RWPE2 (cell line): Measurements from ENCODE around the gene NLGN4Y.
A peak's percentile ranks its signal among the peaks of the same experiment; 100 is the strongest.

ENCODE experiments used
- ATAC-seq: fragments of 200-7000 bp; cut with Tn5 transposase; 3 replicates; pipeline ENCODE4 v1.9.1; 2021; ENCODE audit warnings: low read depth
- DNase-seq: peaks from one replicate; pipeline ENCODE4 v3.0.0-alpha.2; 2020; ENCODE audit warnings: low spot score
- H3K27ac ChIP-seq: fragments of 450-650 bp; 2 replicates; pipeline ENCODE4 v1.5.1; 2017; ENCODE audit warnings: mild to moderate bottlenecking; ENCODE audit not compliant: poor library complexity, severe bottlenecking
- H3K27me3 ChIP-seq: fragments of 250-450 bp; sonication (Bioruptor Pico); 2 replicates; pipeline ENCODE4 v1.5.1; 2021; ENCODE audit warnings: mild to moderate bottlenecking, moderate library complexity; ENCODE audit not compliant: insufficient read depth, poor library complexity, severe bottlenecking
- H3K36me3 ChIP-seq: fragments of 250-450 bp; sonication (Bioruptor Pico); 2 replicates; pipeline ENCODE4 v1.5.1; 2020; ENCODE audit warnings: low read depth, mild to moderate bottlenecking, moderate library complexity
- H3K4me1 ChIP-seq: fragments of 250-450 bp; sonication (Bioruptor Pico); 2 replicates; pipeline ENCODE4 v1.5.1; 2021; ENCODE audit warnings: mild to moderate bottlenecking, moderate library complexity; ENCODE audit not compliant: insufficient read depth, poor library complexity, severe bottlenecking
- H3K4me3 ChIP-seq: fragments of 250-450 bp; sonication (Bioruptor Pico); 2 replicates; pipeline ENCODE4 v1.5.1; 2021; ENCODE audit warnings: mild to moderate bottlenecking, moderate library complexity; ENCODE audit not compliant: severe bottlenecking
- H3K9me3 ChIP-seq: fragments of 250-450 bp; sonication (Bioruptor Pico); 2 replicates; pipeline ENCODE4 v1.5.1; 2021; ENCODE audit warnings: mild to moderate bottlenecking, moderate library complexity; ENCODE audit not compliant: severe bottlenecking
- CTCF ChIP-seq: fragments of 450-650 bp; IDR thresholded peaks from one replicate; pipeline ENCODE4 v1.5.1; 2017; ENCODE audit warnings: mild to moderate bottlenecking, moderate library complexity; ENCODE audit not compliant: poor library complexity, severe bottlenecking

The NLGN4Y gene

GRCh38 chrY:14822906-14823305, 298.6 kb downstream of the NLGN4Y start:
- Histone ChIP-seq H3K9me3 (no peaks in the 10 kb centered on the region), H3K27ac (no peak overlapping the region)
- ATAC-seq = no peak

DNA sequence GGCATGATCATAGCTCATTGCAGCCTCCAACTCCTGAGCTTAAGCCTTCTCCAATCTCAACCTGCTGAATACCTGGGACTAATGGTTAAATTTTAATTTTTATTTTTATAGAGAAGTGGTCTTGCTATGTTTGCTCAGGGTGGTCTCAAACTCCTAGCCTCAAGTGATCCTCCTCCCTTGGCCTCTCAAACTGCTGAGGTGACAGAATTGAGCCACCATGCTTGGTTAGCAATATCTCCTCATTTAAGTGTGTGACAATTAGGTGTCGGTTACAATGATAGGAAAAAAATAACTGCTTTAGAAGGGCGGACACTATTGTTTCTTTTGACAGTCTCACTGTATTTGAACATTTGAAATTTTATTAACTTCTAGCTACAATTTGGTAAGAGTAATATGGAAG, 300.3 kb downstream of the NLGN4Y start:
- H3K27ac ChIP-seq = no peak overlapping the region
- H3K36me3 ChIP-seq = no peaks in the 10 kb centered on the region
- no peak for ATAC-seq
- TF ChIP-seq CTCF = no peak
- peaks cover 16% of the 10 kb centered on the region for H3K4me1 ChIP-seq
- no peak overlapping the region for H3K4me3 ChIP-seq
- H3K9me3 ChIP-seq = no peaks in the 10 kb centered on the region
- no peak for DNase-seq
- no peaks in the 10 kb centered on the region for H3K27me3 ChIP-seq

More at GRCh38 chrY:14822906-14823305, 298.6 kb downstream of the NLGN4Y start:
- H3K27me3 ChIP-seq = no peaks in the 10 kb centered on the region
- DNase-seq = no peak
- H3K4me1 ChIP-seq = peaks cover 1% of the 10 kb centered on the region
- no peak overlapping the region for H3K4me3 ChIP-seq
- no peak for TF ChIP-seq CTCF
- H3K36me3 ChIP-seq = no peaks in the 10 kb centered on the region

DNA sequence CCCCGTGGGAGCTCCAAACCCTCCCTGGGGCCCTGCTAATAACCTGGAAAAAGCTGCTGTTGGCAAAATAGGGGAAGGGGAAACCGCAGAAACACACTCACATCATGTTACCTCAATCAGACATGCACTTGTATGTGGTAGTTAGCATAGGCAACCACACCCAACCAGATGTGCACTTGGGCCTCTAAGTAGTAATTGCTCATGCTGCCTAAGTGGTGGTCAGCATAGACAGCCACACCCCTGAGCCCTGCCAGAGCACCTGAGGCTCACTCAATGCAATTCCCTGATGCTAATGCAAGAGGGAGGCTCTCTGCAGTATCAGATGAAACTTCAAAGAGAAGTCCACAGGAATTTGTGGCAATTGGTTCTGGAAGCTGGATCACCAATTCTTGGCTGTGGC, 301.4 kb downstream of the NLGN4Y start:
- DNase-seq (no peak), ATAC-seq (no peak)
- no peak overlapping the region for H3K27ac ChIP-seq
- H3K36me3 ChIP-seq = no peaks in the 10 kb centered on the region
- no peak for TF ChIP-seq CTCF
- no peaks in the 10 kb centered on the region for H3K9me3 ChIP-seq
- H3K4me1 ChIP-seq = peaks cover 16% of the 10 kb centered on the region
- H3K4me3 ChIP-seq = no peak overlapping the region
- no peaks in the 10 kb centered on the region for H3K27me3 ChIP-seq

DNA sequence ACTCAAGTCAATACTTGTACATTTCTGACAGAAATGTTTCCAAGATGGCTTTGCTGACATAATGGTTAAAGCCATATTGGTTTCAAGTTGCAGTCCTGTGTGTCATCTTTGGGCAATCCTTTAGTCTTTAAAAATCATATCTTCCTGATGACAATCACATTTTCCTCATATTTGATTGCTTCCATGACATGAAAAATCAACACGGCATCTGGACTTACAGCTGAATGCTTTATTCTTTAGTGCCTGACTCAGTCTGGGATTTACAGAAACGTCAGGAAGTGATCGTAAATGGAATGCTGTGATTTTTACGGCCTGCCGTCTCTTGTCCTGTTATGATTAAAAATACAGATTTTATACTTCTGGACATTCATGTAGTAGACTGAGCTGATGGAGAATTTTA, 304.2 kb downstream of the NLGN4Y start:
- no peak overlapping the region for H3K4me3 ChIP-seq
- peaks cover 18% of the 10 kb centered on the region for H3K4me1 ChIP-seq
- ATAC-seq (peak; percentile 93), DNase-seq (no peak)
- H3K27me3 ChIP-seq = no peaks in the 10 kb centered on the region
- TF ChIP-seq CTCF = no peak
- no peaks in the 10 kb centered on the region for H3K36me3 ChIP-seq
- peak overlapping the region; percentile 92 for H3K27ac ChIP-seq
- no peaks in the 10 kb centered on the region for H3K9me3 ChIP-seq

DNA sequence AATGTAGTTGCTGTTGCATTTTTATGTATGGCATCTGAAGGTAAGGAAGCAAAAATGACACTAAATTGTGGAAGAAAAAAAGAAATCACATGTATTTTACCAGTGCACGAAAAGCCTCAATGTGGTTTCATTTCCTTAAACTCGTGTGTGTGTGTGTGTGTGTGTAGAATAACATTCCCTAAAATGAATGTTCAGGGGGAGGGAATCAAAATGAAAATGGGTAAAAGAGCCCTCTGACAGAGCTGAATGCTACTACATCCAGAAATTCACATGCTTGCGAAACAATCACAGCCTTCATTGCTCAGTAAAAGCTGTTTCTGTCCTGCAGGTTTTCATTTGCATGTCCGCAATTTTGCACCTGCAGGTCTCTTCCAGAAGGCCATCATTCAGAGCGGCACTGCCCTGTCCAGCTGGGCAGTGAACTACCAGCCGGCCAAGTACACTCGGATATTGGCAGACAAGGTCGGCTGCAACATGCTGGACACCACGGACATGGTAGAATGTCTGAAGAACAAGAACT, 305.1 kb downstream of the NLGN4Y start:
- no peak for DNase-seq
- no peaks in the 10 kb centered on the region for H3K36me3 ChIP-seq
- no peak for TF ChIP-seq CTCF
- peak overlapping the region; percentile 92 for H3K27ac ChIP-seq
- peaks cover 26% of the 10 kb centered on the region for H3K4me1 ChIP-seq
- no peaks in the 10 kb centered on the region for H3K9me3 ChIP-seq
- no peak overlapping the region for H3K4me3 ChIP-seq
- no peaks in the 10 kb centered on the region for H3K27me3 ChIP-seq
- no peak for ATAC-seq
